SK-MEL-5 (cell line): ENCODE measurements around the gene CCND2. TPM values are rescaled to one million over a fixed set of nuclear protein-coding genes. Genes with fewer than 3 reads are reported as not detected.
"Not testable (repeated sequence)": the region's sequence is repeated elsewhere in the genome, so short reads cannot be mapped to it uniquely, and the experiment has no call there.

ENCODE experiments used
- DNase-seq: peaks from one replicate; pipeline ENCODE4 v3.0.0-alpha.2; 2016; ENCODE audit warnings: low read depth, low spot score
- in situ Hi-C: cut with HindIII; loops from 2 replicates; pipeline ENCODE4 v1.10.0; 2016; ENCODE audit warnings: low sequenced_read_pairs, high pct_unique_total_duplicates, low pct_unique_long_range_greater_than_20kb
- polyA plus RNA-seq, 2 experiments: library from polyadenylated mRNA; depleted of rRNA; stranded (reverse); fragments of >200 nt; gene quantifications; 2 replicates each; pipeline ENCODE4 v1.2.3, GENCODE V29; 2015
- total RNA-seq: library from RNA; depleted of rRNA; stranded (reverse); fragments of >200 nt; shearing (Covaris generic); gene quantifications from 2 replicates; pipeline ENCODE4 v1.2.3, GENCODE V29; 2014; rRNA removed

CCND2 gene
- total RNA-seq: 1.2 TPM in 2 replicates
- polyA plus RNA-seq (2015; cell fraction: cytosol; rRNA removed): 2.1 and 2.2 TPM in 2 replicates
- 3.5 and 3.6 TPM in 2 replicates for polyA plus RNA-seq (2015; cell fraction: nucleus; rRNA removed)

DNA sequence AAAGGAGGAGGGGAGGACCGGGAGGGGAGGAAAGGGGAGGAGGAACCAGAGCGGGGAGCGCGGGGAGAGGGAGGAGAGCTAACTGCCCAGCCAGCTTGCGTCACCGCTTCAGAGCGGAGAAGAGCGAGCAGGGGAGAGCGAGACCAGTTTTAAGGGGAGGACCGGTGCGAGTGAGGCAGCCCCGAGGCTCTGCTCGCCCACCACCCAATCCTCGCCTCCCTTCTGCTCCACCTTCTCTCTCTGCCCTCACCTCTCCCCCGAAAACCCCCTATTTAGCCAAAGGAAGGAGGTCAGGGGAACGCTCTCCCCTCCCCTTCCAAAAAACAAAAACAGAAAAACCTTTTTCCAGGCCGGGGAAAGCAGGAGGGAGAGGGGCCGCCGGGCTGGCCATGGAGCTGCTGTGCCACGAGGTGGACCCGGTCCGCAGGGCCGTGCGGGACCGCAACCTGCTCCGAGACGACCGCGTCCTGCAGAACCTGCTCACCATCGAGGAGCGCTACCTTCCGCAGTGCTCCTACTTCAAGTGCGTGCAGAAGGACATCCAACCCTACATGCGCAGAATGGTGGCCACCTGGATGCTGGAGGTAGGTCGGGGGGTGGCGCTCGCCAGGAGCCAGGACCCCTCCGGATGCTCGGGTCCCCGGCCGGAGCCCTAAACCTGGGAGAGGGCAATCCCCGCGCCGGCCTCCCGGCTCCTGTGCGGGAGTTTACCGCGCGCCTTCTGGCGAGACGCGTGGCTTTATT lies at the start of gene CCND2:
Gene CCND2 (plus strand): TSS at position 111 of the 744 bp plus-strand sequence. CDS start 279 bp downstream, at position 390.
- in situ Hi-C loops: no loop called here

DNA sequence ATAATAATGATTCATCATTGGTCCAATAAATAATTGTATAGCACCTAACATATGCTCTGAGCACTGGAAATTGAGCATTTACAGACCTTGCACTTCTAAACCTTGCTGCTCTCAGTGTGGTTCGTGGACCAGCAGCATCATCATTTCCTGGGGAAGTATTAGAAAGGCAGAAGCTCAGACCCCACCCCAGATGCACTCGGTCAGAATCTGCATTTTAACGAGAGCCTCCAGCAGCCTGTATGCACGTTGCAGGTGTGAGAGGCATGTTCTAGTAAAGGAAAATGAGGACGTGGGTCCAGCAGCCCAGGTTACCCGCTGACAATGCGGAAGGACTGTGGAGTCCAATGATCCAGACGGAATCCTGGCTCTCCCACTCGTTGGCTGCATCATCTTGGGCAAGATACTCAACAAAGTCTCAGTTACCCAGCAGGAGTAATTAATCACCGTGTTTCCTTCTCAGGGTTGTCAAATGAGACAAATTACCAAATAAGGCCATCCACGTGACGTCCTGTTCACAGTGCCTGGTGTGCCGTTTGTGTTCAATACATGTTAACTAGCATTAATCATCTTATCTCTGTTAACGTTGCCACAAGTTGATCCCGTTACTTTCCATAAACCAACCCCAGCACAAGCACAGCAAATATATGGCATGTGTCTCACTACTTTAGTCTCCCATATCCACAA lies 49.2 kb upstream of the CCND2 start:
- no peak for DNase-seq
- in situ Hi-C loops: no loop called here

More for the DNA sequence above, at the start of gene CCND2:
- peak; percentile 48 for DNase-seq

DNA sequence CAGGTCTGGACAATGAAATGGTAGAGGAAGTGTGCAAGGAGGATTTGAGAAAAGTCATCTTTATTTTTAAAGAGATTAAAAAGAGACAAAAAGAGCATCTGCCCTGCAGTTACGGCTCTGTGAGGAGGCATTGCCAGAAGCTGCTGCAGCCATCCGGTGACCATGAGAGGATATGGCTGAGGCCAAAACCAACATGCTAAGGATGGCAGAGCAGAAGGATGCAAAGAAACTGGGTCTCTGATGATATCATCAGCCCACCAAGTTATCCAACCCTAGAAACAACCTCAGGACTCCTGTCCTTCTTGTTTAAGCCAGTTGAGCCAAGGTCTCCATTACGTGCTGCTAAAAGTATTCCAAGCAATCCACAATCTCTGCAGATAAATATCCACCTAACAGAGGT lies 48.0 kb upstream of the CCND2 start:
- in situ Hi-C loops: no loop called here
- DNase-seq: no peak

DNA sequence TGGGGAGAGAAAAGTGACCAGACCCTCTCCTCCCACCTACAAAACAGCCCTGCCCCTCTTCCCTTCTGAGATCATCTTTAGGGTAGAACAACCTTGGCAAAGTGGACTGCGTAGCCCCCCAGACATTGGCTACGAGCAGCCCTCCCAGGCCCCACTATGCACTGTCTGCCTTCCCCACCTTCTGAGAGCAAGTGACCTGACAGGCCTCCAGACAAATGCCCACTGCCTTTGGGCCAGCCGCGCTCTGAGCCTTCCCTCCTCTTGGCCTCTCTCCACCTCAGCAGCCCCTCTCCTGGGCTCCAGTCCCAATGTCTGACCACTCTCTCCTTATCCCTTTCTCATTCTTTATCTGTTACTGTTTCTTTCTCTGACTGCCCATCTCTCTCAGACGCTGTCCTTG lies 46.5 kb upstream of the CCND2 start:
- in situ Hi-C loops: no loop called here
- no peak for DNase-seq

DNA sequence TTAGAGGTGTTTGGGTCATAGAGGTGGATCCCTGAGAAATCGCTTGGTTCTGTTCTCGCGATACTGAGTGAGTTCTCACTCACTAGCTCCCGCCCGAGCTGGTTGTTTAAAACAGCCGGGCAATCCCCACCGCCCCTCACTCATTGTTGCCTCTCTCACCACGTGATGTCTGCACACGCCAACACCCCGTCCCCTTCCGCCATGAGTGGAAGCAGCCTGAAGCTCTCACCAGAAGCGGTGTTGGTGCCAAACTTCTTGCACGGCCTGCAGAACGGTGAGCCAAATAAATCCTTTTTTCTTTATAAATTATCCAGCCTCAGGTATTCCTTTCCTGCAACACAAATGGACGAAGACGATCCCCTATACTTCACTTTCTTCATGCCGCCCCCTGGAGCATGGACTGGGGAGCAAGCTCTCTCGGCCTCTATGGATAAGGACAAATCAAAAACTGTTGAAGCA lies 45.4 kb upstream of the CCND2 start:
- in situ Hi-C loops: no loop called here
- no peak for DNase-seq

DNA sequence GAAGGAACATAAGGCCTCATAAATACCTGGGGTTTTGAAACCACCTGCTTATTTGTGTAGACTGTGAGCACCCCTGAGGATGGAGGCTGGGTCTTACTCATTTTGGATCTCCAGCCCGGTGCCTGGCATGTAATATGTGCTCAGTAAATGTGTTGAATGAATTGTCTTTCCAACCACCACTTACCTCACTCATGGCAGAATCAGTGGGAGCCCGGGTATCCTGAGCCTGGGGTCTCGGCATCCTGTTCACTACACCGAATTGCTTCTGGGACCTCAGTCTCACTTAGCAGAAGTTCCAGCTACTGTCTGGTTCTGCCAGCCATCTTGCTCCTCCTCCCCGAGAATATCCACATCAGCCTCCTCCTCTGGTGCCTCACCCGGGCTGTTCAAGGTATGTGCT lies 43.0 kb upstream of the CCND2 start:
- DNase-seq: no peak
- in situ Hi-C loops: no loop called here

DNA sequence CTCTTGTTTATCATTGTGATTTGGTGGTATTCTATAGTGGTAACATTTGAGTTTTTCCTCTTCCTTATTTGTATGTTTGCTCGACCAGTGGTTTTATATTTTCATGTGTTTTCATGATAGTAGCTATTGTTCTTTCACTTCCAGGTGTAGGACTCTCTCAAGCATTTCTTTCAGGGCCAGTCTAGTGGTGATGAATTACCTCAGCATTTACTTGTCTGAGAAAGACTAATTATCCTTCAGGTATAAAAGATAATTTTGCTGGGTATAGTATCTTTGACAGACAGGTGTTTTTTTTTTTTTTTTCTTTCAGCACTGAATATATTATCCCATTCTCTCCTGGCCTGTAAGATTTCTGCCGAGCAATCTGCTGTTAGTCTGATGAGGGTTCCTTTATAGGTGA lies 35.0 kb upstream of the CCND2 start:
- in situ Hi-C loops: no loop called here
- no peak for DNase-seq

DNA sequence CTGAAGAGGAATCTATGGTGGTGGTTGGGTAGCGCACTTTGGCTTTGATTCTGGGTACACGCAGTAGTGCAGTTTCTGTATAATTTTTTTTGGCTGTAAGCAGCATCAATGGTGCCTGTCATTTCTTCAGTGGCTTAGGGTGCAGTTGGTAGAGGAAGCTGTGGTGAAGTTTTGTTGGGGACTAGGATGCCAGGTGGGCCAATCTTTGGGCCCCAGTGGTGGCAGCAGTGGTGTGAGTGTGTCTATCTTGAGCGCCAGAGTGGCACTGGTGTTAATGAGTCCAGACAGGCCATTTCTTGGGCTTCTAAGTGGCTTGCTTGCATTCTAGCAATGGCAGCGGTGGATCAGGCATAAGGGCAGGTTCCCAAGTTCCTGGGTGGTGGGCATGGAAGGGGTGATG lies 33.8 kb upstream of the CCND2 start:
- in situ Hi-C loops: no loop called here
- no peak for DNase-seq

DNA sequence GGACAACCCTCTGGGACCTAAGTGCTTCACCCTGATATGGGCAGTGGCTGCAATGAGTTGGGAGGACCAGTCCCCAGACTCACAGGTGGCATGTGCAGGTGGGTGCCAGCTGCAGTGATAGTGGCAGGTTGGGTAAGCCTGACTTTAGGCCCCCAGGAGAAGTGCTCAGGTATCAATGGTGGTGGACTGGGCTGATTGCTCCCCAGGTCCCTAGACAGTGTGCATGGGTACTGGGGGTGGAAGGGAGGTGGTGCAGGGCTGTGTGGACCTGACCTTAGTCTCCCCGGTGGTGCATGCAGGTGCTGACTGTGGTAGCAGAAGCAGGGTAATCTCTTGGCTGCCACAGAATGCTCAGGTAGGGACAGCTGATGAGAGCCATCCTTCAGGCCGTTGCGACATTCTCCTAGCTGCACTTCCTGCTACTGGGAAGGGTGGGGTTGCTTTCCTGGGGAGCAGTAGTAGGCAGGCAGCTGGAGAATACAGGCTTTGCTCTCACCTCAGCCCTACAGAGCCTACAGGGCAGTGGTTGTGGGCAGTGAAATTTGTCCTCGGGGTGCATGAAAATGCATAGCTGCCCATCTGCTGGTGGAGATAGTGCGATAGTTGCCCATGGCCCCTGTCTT lies 33.3 kb upstream of the CCND2 start:
- in situ Hi-C loops: no loop called here

DNA sequence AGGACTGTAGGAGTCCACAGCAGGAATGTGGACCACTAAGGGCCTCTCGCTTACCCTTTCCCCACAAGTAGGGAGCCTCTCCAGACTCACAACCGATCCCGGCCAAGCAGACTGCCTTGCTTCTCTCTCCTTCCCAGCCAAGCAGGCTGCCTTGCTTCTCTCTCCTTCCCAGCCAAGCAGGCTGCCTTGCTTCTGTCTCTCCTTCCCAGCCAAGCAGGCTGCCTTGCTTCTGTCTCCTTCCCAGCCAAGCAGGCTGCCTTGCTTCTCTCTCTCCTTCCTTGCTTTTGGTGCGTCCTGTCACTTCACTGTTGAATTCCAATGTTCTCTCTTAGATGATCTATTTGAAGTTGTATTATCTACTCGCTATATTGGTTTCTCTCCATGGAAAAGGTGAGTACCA lies 32.6 kb upstream of the CCND2 start:
- in situ Hi-C loops: no loop called here
- no peak for DNase-seq

More for the DNA sequence above, 33.3 kb upstream of the CCND2 start:
- DNase-seq: no peak

DNA sequence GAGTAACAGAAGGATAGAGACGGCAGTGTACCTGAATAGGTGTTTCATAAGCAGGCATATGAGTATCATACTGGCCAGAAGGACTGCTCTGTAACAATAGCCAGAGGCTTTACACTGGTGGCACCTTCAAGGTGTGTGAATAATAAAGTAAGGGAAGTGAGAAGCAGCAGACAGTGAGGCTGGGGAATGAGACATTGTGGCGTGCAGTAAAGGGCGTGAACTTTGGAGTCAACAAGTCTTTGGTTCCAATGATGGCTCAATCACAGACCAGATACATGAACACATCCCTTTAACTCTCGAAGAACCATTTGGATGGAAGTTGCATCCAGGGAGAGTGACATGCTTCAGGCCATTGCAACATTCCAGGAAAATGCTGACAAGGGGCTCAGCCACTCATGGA lies 32.0 kb upstream of the CCND2 start:
- in situ Hi-C loops: no loop called here
- DNase-seq: no peak

DNA sequence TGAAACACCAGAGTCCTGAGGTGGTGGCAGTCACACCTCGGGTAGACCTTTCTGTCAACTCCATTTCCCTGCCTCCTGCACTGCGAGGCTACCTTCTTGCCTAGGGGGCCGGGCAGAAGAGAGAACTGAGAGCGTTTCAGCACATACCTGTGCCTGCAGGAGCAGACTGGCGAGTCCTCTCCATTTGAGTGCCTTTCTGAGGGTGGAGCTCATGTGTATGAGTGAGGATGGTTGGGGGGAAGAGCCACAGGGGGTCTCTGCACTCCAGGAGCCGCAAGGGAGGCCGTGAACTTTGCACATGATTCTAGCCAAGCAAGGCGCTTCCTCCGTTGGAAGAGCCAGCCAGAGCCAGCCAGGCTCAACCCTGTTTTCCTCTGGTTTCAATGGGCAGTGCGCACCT lies 31.0 kb upstream of the CCND2 start:
- in situ Hi-C loops: no loop called here
- no peak for DNase-seq

DNA sequence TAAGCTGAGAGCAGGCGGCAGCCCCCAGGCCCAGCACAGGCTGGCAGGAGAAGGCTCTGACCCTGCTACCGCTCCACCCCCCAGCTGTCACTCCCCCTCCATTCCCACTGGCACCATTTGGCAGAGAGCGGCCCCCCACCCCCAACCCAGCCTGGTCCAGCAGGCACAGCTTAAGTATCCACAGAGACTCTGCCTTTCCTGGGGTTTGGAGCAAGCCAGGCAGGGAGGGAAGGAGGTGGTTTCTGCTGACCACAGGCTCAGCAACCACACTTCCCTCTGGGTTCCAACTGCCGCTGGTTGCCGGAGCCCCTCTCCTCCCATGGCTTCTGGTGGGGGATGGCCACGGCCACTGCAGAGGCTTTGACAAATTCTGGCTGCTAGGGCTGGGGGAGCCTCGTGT lies 30.5 kb upstream of the CCND2 start:
- in situ Hi-C loops: no loop called here
- DNase-seq: no peak

DNA sequence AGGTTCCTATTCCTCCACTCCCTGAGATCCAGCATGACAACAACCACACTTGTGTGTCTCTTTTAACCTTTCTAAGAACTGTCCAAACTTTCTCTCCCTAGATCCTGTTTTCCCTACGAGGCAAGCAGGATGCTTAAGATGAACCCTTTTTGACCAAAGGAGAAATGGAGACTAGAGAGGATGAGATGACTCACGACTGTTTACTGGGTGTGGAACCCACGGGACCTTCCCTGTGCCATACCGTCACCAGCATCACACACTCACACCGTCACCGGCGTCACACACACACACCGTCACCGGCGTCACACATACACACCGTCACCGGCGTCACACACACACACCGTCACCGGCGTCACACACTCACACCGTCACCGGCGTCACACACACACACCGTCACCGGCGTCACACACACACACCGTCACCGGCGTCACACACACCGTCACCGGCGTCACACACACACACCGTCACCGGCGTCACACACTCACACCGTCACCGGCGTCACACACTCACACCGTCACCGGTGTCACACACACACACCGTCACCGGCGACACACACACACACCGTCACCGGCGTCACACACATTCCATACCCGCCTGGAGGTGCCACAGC lies 30.0 kb upstream of the CCND2 start:
- DNase-seq, in situ Hi-C loops: not testable (repeated sequence)

DNA sequence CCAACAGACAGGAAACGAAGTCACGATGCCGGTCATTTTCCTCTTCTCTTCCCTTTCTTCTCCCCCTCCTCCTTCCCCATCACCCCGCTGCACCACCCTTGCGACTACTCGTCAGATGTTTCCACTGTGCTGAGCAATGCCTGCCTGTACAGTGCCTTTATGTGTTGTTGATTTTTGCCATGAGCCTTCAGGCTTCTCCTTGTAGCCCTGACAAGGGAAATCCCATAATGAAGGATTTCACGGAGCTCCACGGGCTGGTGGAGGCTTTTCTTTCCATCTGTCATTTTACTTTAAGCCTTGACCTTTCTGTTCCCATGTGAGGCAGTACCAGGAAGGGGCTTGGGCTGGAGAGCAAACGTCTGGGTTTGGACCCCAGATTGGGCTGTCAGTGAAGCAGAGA lies 28.7 kb upstream of the CCND2 start:
- DNase-seq: no peak
- in situ Hi-C loops: no loop called here

DNA sequence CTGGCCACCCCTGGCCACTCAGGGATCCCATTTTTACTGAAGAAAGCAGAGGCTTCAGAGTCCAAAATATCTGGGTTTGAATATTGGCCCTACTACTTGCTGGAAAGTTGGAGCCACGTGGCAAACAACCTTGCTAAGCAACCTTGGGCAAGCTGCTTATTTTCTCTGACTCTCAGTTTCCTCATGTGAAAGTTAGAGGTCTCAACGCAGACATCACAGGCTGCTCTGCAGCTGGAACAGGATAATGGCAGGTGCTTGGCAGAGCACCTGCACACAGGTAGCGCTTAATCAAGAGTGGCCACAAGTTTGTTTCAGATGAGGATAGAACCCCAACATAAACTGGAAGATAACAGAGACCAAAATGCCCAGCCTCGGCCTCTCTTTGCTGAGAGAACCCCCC lies 28.1 kb upstream of the CCND2 start:
- in situ Hi-C loops: no loop called here
- DNase-seq: no peak

DNA sequence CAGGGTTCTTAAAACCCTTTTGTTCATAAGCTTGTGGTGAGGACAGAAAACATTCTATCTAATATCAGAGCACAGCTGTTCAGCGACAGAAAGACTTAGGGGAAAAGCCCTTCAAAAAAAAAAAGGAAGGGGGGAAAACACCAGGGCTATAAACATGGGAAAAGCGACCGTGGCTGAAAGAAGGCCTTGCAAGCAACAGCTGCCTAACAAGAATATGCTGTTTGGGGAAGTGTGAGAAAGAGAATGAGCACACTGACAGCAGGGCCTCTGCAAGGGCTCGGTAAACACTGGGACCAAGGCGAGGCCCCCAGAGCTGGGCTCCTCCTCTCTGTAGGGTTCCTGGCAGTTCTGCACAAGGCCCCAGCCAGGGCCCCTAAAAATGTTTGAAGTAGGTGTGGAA lies 27.4 kb upstream of the CCND2 start:
- in situ Hi-C loops: no loop called here
- DNase-seq: no peak

DNA sequence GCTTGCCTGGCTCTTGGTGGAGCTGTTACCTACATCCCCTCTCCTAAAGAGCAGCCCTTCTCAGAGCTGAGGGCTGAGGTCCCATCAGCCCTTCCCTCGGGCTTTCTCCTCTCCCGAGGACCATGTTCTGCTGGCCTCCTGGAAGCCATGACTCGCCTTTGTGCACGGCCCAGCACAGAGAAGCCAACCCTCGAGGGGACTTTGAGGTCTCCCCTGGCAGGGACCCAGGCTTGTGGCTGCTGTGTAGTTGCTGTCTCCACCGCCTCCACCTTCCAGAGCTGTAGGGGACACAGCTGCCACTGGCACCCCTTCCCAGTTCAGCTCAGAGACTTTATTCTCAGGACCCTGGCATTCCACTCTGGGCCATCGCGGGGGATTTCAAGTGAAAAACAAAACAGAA lies 22.9 kb upstream of the CCND2 start:
- in situ Hi-C loops: no loop called here
- no peak for DNase-seq
